Measurements from ENCODE around the gene DCC. TPM values are rescaled to one million over a fixed set of nuclear protein-coding genes. Genes with fewer than 3 reads are reported as not detected.

Gene DCC
- total RNA-seq, 6 donors from 2014 or later = 0.33 to 3.5 (median 1.0) TPM

- Histone ChIP-seq H3K4me1 (no peaks in the 10 kb centered on the region), H3K4me3 (no peak overlapping the region), H3K27me3 (no peaks in the 10 kb centered on the region), H3K9me3 (no peaks in the 10 kb centered on the region), H3K36me3 (no peaks in the 10 kb centered on the region), H3K27ac (no peak overlapping the region)
- no peak for ATAC-seq (ENCODE audit: low FRiP score in 2 of 2)
- 82 to 94% methylated on average over 2 of the region's 2 CpGs for WGBS, 2 donors
- DNase-seq = no peak
- TF ChIP-seq POLR2A (IDR thresholded peaks at IDR 0.05) (no peak), EP300 (IDR thresholded peaks at IDR 0.05) (no peak), CTCF (IDR thresholded peaks at IDR 0.05) (no peak), POLR2AphosphoS5 (IDR thresholded peaks at IDR 0.05) (no peak)
Observed at GRCh38 chr18:52334307-52334706, 5.7 kb upstream of the DCC start.

GRCh38 chr18:52334896-52335295 lies 5.1 kb upstream of the DCC start:
- Histone ChIP-seq H3K27me3 (peaks cover 0 to 2% (median under 1%) of the 10 kb centered on the region in 4 donors), H3K27ac (no peak overlapping the region), H3K9me3 (no peaks in the 10 kb centered on the region), H3K36me3 (no peaks in the 10 kb centered on the region), H3K4me1 (peaks cover 0 to 1% (median 0%) of the 10 kb centered on the region in 4 donors), H3K4me3 (no peak overlapping the region)
- TF ChIP-seq POLR2A (IDR thresholded peaks at IDR 0.05) (no peak), POLR2AphosphoS5 (IDR thresholded peaks at IDR 0.05) (no peak), EP300 (IDR thresholded peaks at IDR 0.05) (no peak), CTCF (IDR thresholded peaks at IDR 0.05) (no peak)
- DNase-seq (no peak), ATAC-seq (ENCODE audit: low FRiP score in 2 of 2) (no peak)
- 52 to 83% methylated on average over 1 of the region's 1 CpG for WGBS, 2 donors

- DNase-seq (no peak), ATAC-seq (ENCODE audit: low FRiP score in 2 of 2) (no peak)
- Histone ChIP-seq H3K9me3 (no peaks in the 10 kb centered on the region), H3K36me3 (no peaks in the 10 kb centered on the region), H3K4me1 (peaks cover 0 to 25% (median 2%) of the 10 kb centered on the region in 4 donors), H3K27ac (no peak overlapping the region), H3K4me3 (no peak overlapping the region), H3K27me3 (peaks cover 0 to 16% (median 4%) of the 10 kb centered on the region in 4 donors)
- 91 to 96% methylated on average over 1 of the region's 1 CpG for WGBS, 2 donors
- TF ChIP-seq POLR2AphosphoS5 (IDR thresholded peaks at IDR 0.05) (no peak), POLR2A (IDR thresholded peaks at IDR 0.05) (no peak), CTCF (IDR thresholded peaks at IDR 0.05) (no peak), EP300 (IDR thresholded peaks at IDR 0.05) (no peak)
Observed at GRCh38 chr18:52337276-52337675, 2.7 kb upstream of the DCC start.

- H3K9me3 ChIP-seq = no peaks in the 10 kb centered on the region
- H3K27me3 ChIP-seq = peaks cover 0 to 16% (median 4%) of the 10 kb centered on the region in 4 donors
- H3K4me1 ChIP-seq = peaks cover 0 to 27% (median 2%) of the 10 kb centered on the region in 4 donors
- DNase-seq (peak in 1 of 2 donors; percentile 52), ATAC-seq (ENCODE audit: low FRiP score in 2 of 2) (no peak)
- 4 to 5% methylated on average over 31 of the region's 32 CpGs for WGBS, 2 donors
- H3K27ac ChIP-seq = no peak overlapping the region
- no peaks in the 10 kb centered on the region for H3K36me3 ChIP-seq
- peak overlapping the region in 2 of 4 donors; percentile 23 to 36 for H3K4me3 ChIP-seq
- TF ChIP-seq POLR2AphosphoS5 (IDR thresholded peaks at IDR 0.05) (no peak), POLR2A (IDR thresholded peaks at IDR 0.05) (no peak), EP300 (IDR thresholded peaks at IDR 0.05) (no peak), CTCF (IDR thresholded peaks at IDR 0.05) (no peak)
Observed at GRCh38 chr18:52340406-52341102, 557 bp downstream of the DCC start.

GRCh38 chr18:52341103-52341432 lies 1.1 kb downstream of the DCC start:
- H3K27ac ChIP-seq = no peak overlapping the region
- no peaks in the 10 kb centered on the region for H3K36me3 ChIP-seq
- no peaks in the 10 kb centered on the region for H3K9me3 ChIP-seq
- H3K27me3 ChIP-seq = peaks cover 0 to 16% (median 4%) of the 10 kb centered on the region in 4 donors
- peak overlapping the region in 1 of 4 donors; percentile 36 for H3K4me3 ChIP-seq
- ATAC-seq (ENCODE audit: low FRiP score in 2 of 2) (no peak), DNase-seq (no peak)
- 3 to 7% methylated on average over 7 of the region's 7 CpGs for WGBS, 2 donors
- peaks cover 0 to 27% (median 2%) of the 10 kb centered on the region in 4 donors for H3K4me1 ChIP-seq
- TF ChIP-seq EP300 (IDR thresholded peaks at IDR 0.05) = no peak
- no peak for TF ChIP-seq POLR2AphosphoS5 (IDR thresholded peaks at IDR 0.05)
- no peak for TF ChIP-seq CTCF (IDR thresholded peaks at IDR 0.05)
- no peak for TF ChIP-seq POLR2A (IDR thresholded peaks at IDR 0.05)

All from upper lobe of left lung (tissue), 6 donors.